GM12873 (cell line): Measurements from ENCODE around the gene MCAM.

ENCODE experiments used
- CTCF ChIP-seq: IDR thresholded peaks from 2 replicates; pipeline ENCODE4 v1.5.1; 2012; ENCODE audit warnings: low read depth, mild to moderate bottlenecking, moderate library complexity, low read length, control low read depth; ENCODE audit not compliant: insufficient read depth; ENCODE audit errors: missing control alignments

Gene MCAM

GRCh38 chr11:119351232-119351631 lies 34.3 kb upstream of the MCAM start:
- TF ChIP-seq CTCF = no peak

- no peak for TF ChIP-seq CTCF
These were observed 33.4 kb upstream of the MCAM start for GRCh38 chr11:119350302-119350701.

- no peak for TF ChIP-seq CTCF
These were observed 31.1 kb upstream of the MCAM start for GRCh38 chr11:119347940-119348605.

GRCh38 chr11:119347242-119347641 lies 30.3 kb upstream of the MCAM start:
- TF ChIP-seq CTCF = no peak

DNA sequence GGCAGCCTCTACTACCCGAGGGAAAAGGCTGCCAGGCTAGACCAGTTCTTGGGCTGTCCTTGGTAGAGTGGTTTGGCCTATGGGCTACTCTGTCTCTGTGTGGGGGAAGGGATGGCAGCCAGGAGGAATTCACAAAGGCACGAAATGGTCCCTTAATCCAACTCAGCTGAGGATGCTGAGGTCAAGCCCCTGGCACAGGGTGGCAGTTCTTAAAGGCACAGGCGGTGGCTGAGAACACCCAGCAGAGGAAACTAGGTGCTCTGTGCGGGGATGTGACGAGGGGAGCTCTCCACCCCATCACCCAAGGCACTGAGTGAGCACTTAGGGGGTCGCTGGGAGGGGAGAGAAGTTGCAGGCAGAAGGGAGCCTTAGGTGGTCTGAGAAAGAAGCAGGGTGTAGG lies 29.7 kb upstream of the MCAM start, which contains the start of gene MFRP:
TSS of gene MFRP (minus strand) at position 101 of the 400 bp plus-strand sequence. CDS start 192 bp downstream, outside the sequence.
- no peak for TF ChIP-seq CTCF

DNA sequence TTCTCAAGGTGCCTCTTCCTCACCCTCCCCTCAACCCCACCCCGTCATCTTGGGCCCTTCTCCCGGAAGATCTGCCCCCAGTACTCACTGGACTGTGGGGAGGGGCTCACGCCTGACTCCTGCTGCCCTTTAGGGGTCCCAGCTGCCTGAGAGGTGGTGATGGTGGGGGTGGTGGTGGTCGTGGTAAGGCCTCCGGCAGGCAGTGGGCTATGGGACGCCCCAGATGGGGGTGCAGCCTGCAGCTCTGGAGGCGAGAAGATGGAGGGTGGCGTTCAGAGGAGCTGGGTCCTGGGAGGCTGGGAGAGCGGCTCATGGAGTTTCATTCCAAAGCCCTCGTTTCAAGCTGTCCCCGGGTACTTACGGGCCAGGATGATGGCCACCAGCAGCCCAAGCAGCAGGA lies 28.8 kb upstream of the MCAM start:
- no peak for TF ChIP-seq CTCF

DNA sequence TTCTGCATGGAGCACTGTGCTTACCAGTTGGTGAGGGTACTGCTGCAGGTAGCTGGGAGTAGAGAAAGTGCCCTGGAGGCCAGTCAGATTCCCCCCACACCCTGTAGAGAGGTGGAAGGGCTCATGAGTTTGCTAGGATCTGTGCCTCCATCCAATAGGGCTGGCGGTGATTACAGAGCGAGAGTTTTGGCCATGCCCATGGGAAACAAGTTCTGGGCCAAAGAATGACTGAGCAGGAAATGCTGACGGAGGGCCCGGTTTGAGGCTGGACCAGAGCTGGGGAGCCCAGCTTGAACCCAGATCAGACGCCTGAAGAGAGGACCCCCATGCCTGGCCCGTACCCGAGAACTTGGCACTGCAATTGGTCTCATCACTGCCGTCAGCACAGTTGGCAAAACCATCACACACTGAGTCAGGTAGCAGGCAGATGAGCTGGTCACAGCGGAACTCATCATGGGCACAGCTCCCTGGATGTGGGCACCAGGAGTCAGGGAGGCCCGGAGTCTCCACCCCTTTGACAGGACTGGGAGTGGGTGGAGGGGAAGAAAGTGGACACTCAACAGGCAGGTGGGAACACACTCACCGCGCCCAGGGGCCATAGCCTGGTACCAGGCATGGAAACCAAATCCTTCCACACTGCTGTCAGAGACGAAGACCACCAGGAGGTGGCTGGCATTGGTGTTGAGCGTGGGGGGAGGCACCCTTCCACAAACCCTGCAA lies 27.5 kb upstream of the MCAM start:
- no peak for TF ChIP-seq CTCF
